Suprapubic skin (tissue), 3 donors: Measurements from ENCODE around the gene IL32.

ENCODE experiments used
- POLR2A ChIP-seq, 2 donors: fragments of 450-650 bp; IDR thresholded peaks; one replicate each; pipeline ENCODE4 v1.6.1; 2017; ENCODE audit warnings: antibody characterized with exemption in 2 of 2, mild to moderate bottlenecking in 2 of 2, moderate library complexity in 2 of 2
- TF ChIP-seq, protein P1 (sequence below), 2 donors: fragments of 200-600 bp in 1 of 2; fragments of 450-650 bp in 1 of 2; sonication (generic) in 1 of 2; IDR thresholded peaks; one replicate each; pipeline ENCODE4 v1.5.1; 2016 to 2019; ENCODE audit warnings: antibody characterized with exemption in 2 of 2, mild to moderate bottlenecking in 1 of 2, moderate library complexity in 1 of 2

DNA sequence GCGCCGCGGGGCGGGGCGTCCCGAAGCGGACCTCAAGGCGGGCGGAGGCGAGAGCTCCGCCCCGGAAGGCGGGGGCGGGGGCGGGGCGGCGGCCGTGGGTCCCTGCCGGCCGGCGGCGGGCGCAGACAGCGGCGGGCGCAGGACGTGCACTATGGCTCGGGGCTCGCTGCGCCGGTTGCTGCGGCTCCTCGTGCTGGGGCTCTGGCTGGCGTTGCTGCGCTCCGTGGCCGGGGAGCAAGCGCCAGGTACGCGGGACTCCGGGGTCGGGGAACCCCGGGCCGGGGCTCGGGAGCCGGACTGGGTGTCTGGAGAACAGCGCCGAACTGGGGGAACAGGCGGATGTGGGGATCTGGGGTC, 45.2 kb upstream of the IL32 start, which contains the start of gene TNFRSF12A:
- TF ChIP-seq, protein P1, sequence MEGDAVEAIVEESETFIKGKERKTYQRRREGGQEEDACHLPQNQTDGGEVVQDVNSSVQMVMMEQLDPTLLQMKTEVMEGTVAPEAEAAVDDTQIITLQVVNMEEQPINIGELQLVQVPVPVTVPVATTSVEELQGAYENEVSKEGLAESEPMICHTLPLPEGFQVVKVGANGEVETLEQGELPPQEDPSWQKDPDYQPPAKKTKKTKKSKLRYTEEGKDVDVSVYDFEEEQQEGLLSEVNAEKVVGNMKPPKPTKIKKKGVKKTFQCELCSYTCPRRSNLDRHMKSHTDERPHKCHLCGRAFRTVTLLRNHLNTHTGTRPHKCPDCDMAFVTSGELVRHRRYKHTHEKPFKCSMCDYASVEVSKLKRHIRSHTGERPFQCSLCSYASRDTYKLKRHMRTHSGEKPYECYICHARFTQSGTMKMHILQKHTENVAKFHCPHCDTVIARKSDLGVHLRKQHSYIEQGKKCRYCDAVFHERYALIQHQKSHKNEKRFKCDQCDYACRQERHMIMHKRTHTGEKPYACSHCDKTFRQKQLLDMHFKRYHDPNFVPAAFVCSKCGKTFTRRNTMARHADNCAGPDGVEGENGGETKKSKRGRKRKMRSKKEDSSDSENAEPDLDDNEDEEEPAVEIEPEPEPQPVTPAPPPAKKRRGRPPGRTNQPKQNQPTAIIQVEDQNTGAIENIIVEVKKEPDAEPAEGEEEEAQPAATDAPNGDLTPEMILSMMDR (IDR thresholded peaks at IDR 0.05), result no peak
- TF ChIP-seq POLR2A (IDR thresholded peaks at IDR 0.05), result peak in 1 of 2 donors; percentile 80
